Liver (tissue), 3 donors: Measurements from ENCODE around the gene GPR6.

Source experiments
- ATF3 ChIP-seq: IDR thresholded peaks from 2 replicates; pipeline ENCODE4 v1.6.1; 2016; ENCODE audit warnings: antibody characterized with exemption
- CTCF ChIP-seq: fragments of 150-350 bp; IDR thresholded peaks from 2 replicates; pipeline ENCODE4 v1.5.1; 2017; ENCODE audit warnings: improper control_type of control experiment, low read depth, low read length; ENCODE audit not compliant: missing input control
- EGR1 ChIP-seq, 2 donors: IDR thresholded peaks; 2 replicates each; pipeline ENCODE4 v1.6.1; 2016 to 2018; ENCODE audit warnings: antibody characterized with exemption in 2 of 2, low read depth in 2 of 2
- GABPA ChIP-seq, 2 donors: IDR thresholded peaks in 1 of 2; conservative IDR thresholded peaks in 1 of 2; 2 replicates each; pipeline ENCODE4 v1.6.1; 2016; ENCODE audit warnings: antibody characterized with exemption in 2 of 2, mild to moderate bottlenecking in 1 of 2, moderate library complexity in 1 of 2
- HNF4G ChIP-seq: IDR thresholded peaks from 2 replicates; pipeline ENCODE4 v1.6.1; 2016; ENCODE audit warnings: antibody characterized with exemption
- JUND ChIP-seq, 2 donors: IDR thresholded peaks; 2 replicates each; pipeline ENCODE4 v1.6.1; 2016; ENCODE audit warnings: antibody characterized with exemption in 2 of 2
- RAD21 ChIP-seq, 2 donors: IDR thresholded peaks; 2 replicates each; pipeline ENCODE4 v1.6.1; 2016; ENCODE audit warnings: antibody characterized with exemption in 2 of 2, mild to moderate bottlenecking in 2 of 2
- REST ChIP-seq: IDR thresholded peaks from 2 replicates; pipeline ENCODE4 v1.6.1; 2016; ENCODE audit warnings: antibody characterized with exemption, mild to moderate bottlenecking
- RXRA ChIP-seq, 2 donors: IDR thresholded peaks; 2 replicates each; pipeline ENCODE4 v1.6.1; 2017 to 2018; ENCODE audit warnings: antibody characterized with exemption in 2 of 2, mild to moderate bottlenecking in 1 of 2
- SP1 ChIP-seq: IDR thresholded peaks from 2 replicates; pipeline ENCODE4 v1.6.1; 2018; ENCODE audit warnings: antibody characterized with exemption, mild to moderate bottlenecking
- TAF1 ChIP-seq: conservative IDR thresholded peaks from 2 replicates; pipeline ENCODE4 v1.6.1; 2016; ENCODE audit warnings: antibody characterized with exemption, mild to moderate bottlenecking
- YY1 ChIP-seq: IDR thresholded peaks from 2 replicates; pipeline ENCODE4 v1.6.1; 2016; ENCODE audit warnings: antibody characterized with exemption, mild to moderate bottlenecking
- ZBTB33 ChIP-seq: IDR thresholded peaks from 2 replicates; pipeline ENCODE4 v1.6.1; 2016; ENCODE audit warnings: antibody characterized with exemption
- TF ChIP-seq, protein P1 (sequence below): IDR thresholded peaks from 2 replicates; pipeline ENCODE4 v1.6.1; 2016; ENCODE audit warnings: antibody characterized with exemption
- donor health status: healthy.
- donor health status: healthy.

DNA sequence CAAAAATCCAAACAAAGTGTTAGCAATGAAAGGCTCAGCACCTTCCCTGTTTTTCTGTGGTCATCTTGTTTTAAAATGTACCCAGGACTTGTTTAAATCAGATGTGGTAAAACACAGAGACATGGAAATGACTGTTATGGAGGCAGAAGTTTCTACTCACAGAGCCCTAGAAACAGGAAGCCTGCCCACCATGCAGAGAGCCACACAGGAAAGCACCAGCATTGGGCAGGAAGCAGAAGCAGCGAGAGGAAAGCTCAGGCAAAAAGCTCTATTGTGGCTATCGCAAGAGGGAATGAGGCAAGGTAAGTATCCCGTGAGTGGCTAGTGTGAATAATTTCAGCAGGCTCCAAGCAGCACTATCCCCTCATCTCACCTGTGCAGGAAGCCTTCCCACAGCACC lies 42.8 kb downstream of the GPR6 start:
- TF ChIP-seq EGR1 (IDR thresholded peaks at IDR 0.05; ENCODE audit: low read depth in 2 of 2) (no peak), RAD21 (IDR thresholded peaks at IDR 0.05) (no peak), CTCF (no peak), TAF1 (no peak), HNF4G (no peak), REST (no peak), ATF3 (no peak), GABPA (IDR thresholded peaks at IDR 0.05 in 1 of 2, conservative IDR thresholded peaks at IDR 0.05 in 1 of 2) (no peak), JUND (IDR thresholded peaks at IDR 0.05) (no peak), ZBTB33 (no peak), SP1 (no peak), RXRA (IDR thresholded peaks at IDR 0.05) (no peak), YY1 (no peak)
- TF ChIP-seq, protein P1, sequence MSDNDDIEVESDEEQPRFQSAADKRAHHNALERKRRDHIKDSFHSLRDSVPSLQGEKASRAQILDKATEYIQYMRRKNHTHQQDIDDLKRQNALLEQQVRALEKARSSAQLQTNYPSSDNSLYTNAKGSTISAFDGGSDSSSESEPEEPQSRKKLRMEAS: no peak
